Calu3 (cell line): Measurements from ENCODE around the gene KRT77. TPM values are rescaled to one million over a fixed set of nuclear protein-coding genes. Genes with fewer than 3 reads are reported as not detected.
"Not testable (repeated sequence)": the region's sequence is repeated elsewhere in the genome, so short reads cannot be mapped to it uniquely, and the experiment has no call there.

ENCODE experiments used
- BruUV-seq: library from RNA; stranded (reverse); fragments of 400-500 nt; replicated peaks from 2 replicates; lab custom pipeline; 2021; lab: Mats Ljungman, UMichigan
- CTCF ChIA-PET: fragments of 300-600 bp; sonication (Branson Sonifier 250); formaldehyde crosslinking; loops from one replicate; lab custom pipeline; 2022; ENCODE audit warnings: antibody characterized with exemption; lab: Charles Lee
- DNase-seq: peaks from one replicate; pipeline ENCODE4 v3.0.0; 2022
- H3K27ac Mint-ChIP-seq: one replicate; pipeline ENCODE4 v1.8.0; 2022; ENCODE audit warnings: mixed read lengths; ENCODE audit not compliant: unreplicated experiment
- H3K27me3 Mint-ChIP-seq: one replicate; pipeline ENCODE4 v1.8.0; 2022; ENCODE audit warnings: mixed read lengths; ENCODE audit not compliant: unreplicated experiment
- H3K36me3 Mint-ChIP-seq: one replicate; pipeline ENCODE4 v1.8.0; 2022; ENCODE audit warnings: mild to moderate bottlenecking, moderate library complexity, mixed read lengths; ENCODE audit not compliant: insufficient read depth, unreplicated experiment
- H3K4me1 Mint-ChIP-seq: one replicate; pipeline ENCODE4 v1.8.0; 2022; ENCODE audit warnings: mild to moderate bottlenecking, low read depth, mixed read lengths; ENCODE audit not compliant: unreplicated experiment
- H3K4me3 Mint-ChIP-seq: one replicate; pipeline ENCODE4 v1.8.0; 2022; ENCODE audit warnings: mild to moderate bottlenecking, low read depth, moderate library complexity, mixed read lengths; ENCODE audit not compliant: unreplicated experiment
- H3K9me3 Mint-ChIP-seq: one replicate; pipeline ENCODE4 v1.8.0; 2022; ENCODE audit warnings: low read depth, mixed read lengths; ENCODE audit not compliant: unreplicated experiment
- intact Hi-C: fragments of 100-400 bp; cut with micrococcal nuclease; formaldehyde crosslinking; loops from one replicate; pipeline ENCODE4 v1.10.0; 2022; ENCODE audit not compliant: unreplicated experiment
- total RNA-seq: library from RNA; stranded (reverse); gene quantifications from 2 replicates; pipeline ENCODE4 v1.2.3, GENCODE V29; 2022
- TF ChIP-seq, protein P1 (sequence below): fragments of 200-600 bp; IDR thresholded peaks from one replicate; pipeline ENCODE4 v1.8.0; 2022; ENCODE audit warnings: antibody characterized with exemption; ENCODE audit not compliant: unreplicated experiment

KRT77 gene
- total RNA-seq, 1 experiment from 2014 or later = not detected

DNA sequence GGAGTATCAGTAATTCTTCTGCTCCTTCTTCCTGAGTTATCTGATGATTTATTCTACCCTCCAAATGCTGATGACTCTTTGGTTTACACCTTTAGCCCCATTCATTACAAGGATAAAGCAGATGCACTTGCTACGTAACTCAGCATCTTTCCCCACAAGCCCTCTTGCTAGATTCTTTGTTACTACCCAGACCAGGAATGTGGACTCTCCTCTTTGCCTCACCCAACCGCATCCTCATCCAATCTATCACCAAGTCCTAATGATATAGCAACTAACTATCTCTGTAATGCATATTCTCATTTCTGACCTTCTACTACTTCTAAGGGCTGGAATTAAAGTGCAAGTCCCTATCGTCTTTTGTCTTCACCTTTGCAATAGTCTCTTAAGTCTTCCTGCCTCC is 32.4 kb downstream of the KRT77 start:
- no TSS peak for BruUV-seq
- no peak overlapping the region for H3K4me3 Mint-ChIP-seq
- TF ChIP-seq, protein P1, sequence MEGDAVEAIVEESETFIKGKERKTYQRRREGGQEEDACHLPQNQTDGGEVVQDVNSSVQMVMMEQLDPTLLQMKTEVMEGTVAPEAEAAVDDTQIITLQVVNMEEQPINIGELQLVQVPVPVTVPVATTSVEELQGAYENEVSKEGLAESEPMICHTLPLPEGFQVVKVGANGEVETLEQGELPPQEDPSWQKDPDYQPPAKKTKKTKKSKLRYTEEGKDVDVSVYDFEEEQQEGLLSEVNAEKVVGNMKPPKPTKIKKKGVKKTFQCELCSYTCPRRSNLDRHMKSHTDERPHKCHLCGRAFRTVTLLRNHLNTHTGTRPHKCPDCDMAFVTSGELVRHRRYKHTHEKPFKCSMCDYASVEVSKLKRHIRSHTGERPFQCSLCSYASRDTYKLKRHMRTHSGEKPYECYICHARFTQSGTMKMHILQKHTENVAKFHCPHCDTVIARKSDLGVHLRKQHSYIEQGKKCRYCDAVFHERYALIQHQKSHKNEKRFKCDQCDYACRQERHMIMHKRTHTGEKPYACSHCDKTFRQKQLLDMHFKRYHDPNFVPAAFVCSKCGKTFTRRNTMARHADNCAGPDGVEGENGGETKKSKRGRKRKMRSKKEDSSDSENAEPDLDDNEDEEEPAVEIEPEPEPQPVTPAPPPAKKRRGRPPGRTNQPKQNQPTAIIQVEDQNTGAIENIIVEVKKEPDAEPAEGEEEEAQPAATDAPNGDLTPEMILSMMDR = no peak
- intact Hi-C loops = no loop called here
- no peaks in the 10 kb centered on the region for H3K36me3 Mint-ChIP-seq
- H3K27me3 Mint-ChIP-seq = no peaks in the 10 kb centered on the region
- H3K4me1 Mint-ChIP-seq = no peaks in the 10 kb centered on the region
- no peak for DNase-seq
- H3K9me3 Mint-ChIP-seq = no peaks in the 10 kb centered on the region
- CTCF ChIA-PET = no interaction called here
- H3K27ac Mint-ChIP-seq = no peak overlapping the region

DNA sequence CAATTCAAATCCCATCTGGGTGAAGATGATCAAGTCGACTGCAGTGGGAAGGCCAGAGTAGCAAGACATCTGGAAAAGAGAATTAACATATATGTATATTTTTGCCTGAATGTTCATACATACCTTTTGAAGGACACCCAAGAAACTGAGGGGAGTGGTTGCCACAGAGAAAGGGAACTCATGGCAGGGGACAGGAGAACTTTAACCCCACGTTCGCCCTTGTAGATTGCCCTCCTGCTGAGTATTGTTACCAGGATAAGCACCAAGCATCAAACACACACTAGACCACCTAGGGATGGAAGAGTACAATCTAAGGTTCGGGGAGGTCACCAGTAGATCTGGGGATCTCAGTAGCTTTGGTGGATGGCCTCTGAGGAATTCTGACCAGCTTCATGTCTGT is 32.8 kb downstream of the KRT77 start:
- no TSS peak for BruUV-seq
- H3K9me3 Mint-ChIP-seq = no peaks in the 10 kb centered on the region
- CTCF ChIA-PET = no interaction called here
- no peaks in the 10 kb centered on the region for H3K4me1 Mint-ChIP-seq
- no peak overlapping the region for H3K27ac Mint-ChIP-seq
- intact Hi-C loops = no loop called here
- H3K36me3 Mint-ChIP-seq = no peaks in the 10 kb centered on the region
- no peak overlapping the region for H3K4me3 Mint-ChIP-seq
- TF ChIP-seq, protein P1 = no peak
- no peak for DNase-seq
- H3K27me3 Mint-ChIP-seq = no peaks in the 10 kb centered on the region

DNA sequence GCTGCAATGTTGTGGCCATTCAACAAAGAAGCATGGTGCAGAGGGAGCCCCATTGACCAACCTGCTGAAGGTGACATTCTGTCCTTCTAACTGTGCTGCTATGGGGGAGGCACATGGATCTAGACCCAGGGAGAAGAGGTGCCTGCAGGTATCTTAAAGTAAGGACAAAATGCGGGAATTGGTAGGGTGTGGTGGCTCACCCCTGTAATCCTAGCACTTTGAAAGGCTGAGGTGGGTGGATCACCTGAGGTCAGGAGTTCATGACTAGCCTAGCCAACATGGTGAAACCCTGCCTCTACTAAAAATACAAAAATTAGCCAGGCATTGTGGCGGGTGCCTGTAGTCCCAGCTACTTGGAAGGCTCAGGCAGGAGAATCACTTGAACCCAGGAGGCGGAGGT is 33.4 kb downstream of the KRT77 start:
- H3K4me3 Mint-ChIP-seq, BruUV-seq, H3K27me3 Mint-ChIP-seq, H3K36me3 Mint-ChIP-seq, H3K27ac Mint-ChIP-seq, H3K4me1 Mint-ChIP-seq, CTCF ChIA-PET, H3K9me3 Mint-ChIP-seq, DNase-seq: not testable (repeated sequence)
- intact Hi-C loops = loop anchor here (5.0 kb wide), 1 partner anchor 202 kb away; no protein-coding TSS in a partner anchor

DNA sequence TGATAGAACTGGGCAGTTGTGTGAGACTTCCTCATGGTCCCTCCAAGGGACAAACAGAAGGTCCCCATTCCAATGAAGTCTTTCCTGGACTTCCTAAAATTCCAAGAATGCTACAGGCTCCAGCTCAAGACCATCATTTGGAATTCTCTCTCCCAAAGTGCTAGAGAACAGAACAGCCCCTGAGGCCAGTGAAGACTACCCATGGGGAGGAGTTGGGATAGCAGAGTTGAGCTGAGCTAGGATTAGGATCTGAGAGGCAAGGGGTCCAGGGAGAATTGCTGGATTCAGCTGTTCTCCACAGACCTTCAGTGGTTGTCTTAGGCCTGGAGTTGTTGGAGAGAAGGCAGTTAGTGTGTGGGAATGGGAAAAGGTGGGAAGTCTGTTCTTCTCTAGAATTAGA is 33.9 kb downstream of the KRT77 start:
- no peaks in the 10 kb centered on the region for H3K9me3 Mint-ChIP-seq
- no peak for DNase-seq
- TF ChIP-seq, protein P1 = no peak
- no peaks in the 10 kb centered on the region for H3K27me3 Mint-ChIP-seq
- no peak overlapping the region for H3K27ac Mint-ChIP-seq
- no peaks in the 10 kb centered on the region for H3K36me3 Mint-ChIP-seq
- CTCF ChIA-PET = no interaction called here
- intact Hi-C loops = loop anchor here (5.0 kb wide), 1 partner anchor 203 kb away; no protein-coding TSS in a partner anchor
- H3K4me3 Mint-ChIP-seq = no peak overlapping the region
- no peaks in the 10 kb centered on the region for H3K4me1 Mint-ChIP-seq
- no TSS peak for BruUV-seq

DNA sequence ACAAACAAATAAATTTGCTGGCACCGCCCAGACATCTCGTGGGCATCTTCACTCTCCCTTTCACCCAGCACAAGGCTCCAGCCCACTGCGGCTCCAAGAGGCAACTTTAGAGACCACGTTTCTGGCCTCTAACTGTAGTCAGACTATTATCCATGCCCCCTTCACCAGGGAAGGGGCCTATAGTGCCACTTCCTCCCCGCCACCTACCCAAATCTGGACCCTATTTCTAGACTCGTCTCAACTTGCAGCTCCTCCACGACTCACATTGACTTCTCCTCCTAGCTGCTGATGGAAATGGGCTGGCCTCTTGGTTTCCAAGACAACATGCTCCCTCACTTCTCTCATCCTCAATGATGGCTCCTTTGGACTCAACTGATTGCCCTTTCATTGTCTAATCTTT is 35.4 kb downstream of the KRT77 start:
- TF ChIP-seq, protein P1 = no peak
- BruUV-seq = no TSS peak
- Mint-ChIP-seq H3K9me3 (no peaks in the 10 kb centered on the region), H3K36me3 (no peaks in the 10 kb centered on the region), H3K27ac (no peak overlapping the region), H3K27me3 (no peaks in the 10 kb centered on the region), H3K4me3 (no peak overlapping the region), H3K4me1 (no peaks in the 10 kb centered on the region)
- DNase-seq = no peak
- intact Hi-C loops = loop anchor here (5.0 kb wide), 1 partner anchor 204 kb away; no protein-coding TSS in a partner anchor
- CTCF ChIA-PET = interaction anchor here (1.6 kb wide), 1 partner anchor 203 kb away, joined by 5 read pairs; no protein-coding TSS in a partner anchor
